Astrocyte (in vitro differentiated cells and primary cell): ENCODE data around the gene RASGRP1.

Experiments
- CTCF ChIP-seq: IDR thresholded peaks from 2 replicates; pipeline ENCODE4 v1.5.1; 2011; ENCODE audit warnings: low read depth, mild to moderate bottlenecking, inconsistent platforms, low read length, moderate library complexity; ENCODE audit not compliant: insufficient read depth
- EZH2 ChIP-seq: IDR thresholded peaks from 2 replicates; pipeline ENCODE4 v1.6.1; 2012; ENCODE audit warnings: mild to moderate bottlenecking, low read length, inconsistent platforms; ENCODE audit not compliant: insufficient read depth

GRCh38 chr15:38520035-38520434 lies 44.6 kb downstream of the RASGRP1 start:
- TF ChIP-seq CTCF (no peak), EZH2 (no peak)
